NB4 (cell line): ENCODE data around the gene L3MBTL3.
A peak's percentile ranks its signal among the peaks of the same experiment; 100 is the strongest.

Experiments used
- DNase-seq: peaks from one replicate; pipeline ENCODE4 v3.0.0; 2010; ENCODE audit warnings: low read depth
- H3K4me3 ChIP-seq: one replicate; pipeline ENCODE4 v1.5.1; 2011; ENCODE audit warnings: mild to moderate bottlenecking, low read depth, low read length, moderate library complexity
- CTCF ChIP-seq: IDR thresholded peaks from one replicate; pipeline ENCODE4 v1.5.1; 2012; ENCODE audit warnings: low read depth, low read length
- MAX ChIP-seq: IDR thresholded peaks from 2 replicates; pipeline ENCODE4 v1.6.1; 2011; ENCODE audit warnings: low read depth, low read length
- MYC ChIP-seq: IDR thresholded peaks from 2 replicates; pipeline ENCODE4 v1.6.1; 2011; ENCODE audit warnings: low read depth, low read length
- POLR2A ChIP-seq: IDR thresholded peaks from 2 replicates; pipeline ENCODE4 v1.6.1; 2011; ENCODE audit warnings: mild to moderate bottlenecking; ENCODE audit not compliant: insufficient read length; ENCODE audit errors: extremely low read depth

Gene L3MBTL3

GRCh38 chr6:130093546-130093945 is 75.2 kb downstream of the L3MBTL3 start:
- TF ChIP-seq MAX (no peak), CTCF (no peak), MYC (no peak), POLR2A (no peak)
- no peak for DNase-seq
- no peak overlapping the region for H3K4me3 ChIP-seq

GRCh38 chr6:130098317-130098716 is 79.9 kb downstream of the L3MBTL3 start:
- TF ChIP-seq MAX (no peak), POLR2A (no peak), CTCF (no peak), MYC (no peak)
- no peak overlapping the region for H3K4me3 ChIP-seq
- DNase-seq = no peak

GRCh38 chr6:130099119-130099518 is 80.7 kb downstream of the L3MBTL3 start:
- no peak overlapping the region for H3K4me3 ChIP-seq
- DNase-seq = no peak
- TF ChIP-seq POLR2A (no peak), CTCF (no peak), MAX (no peak), MYC (no peak)

- DNase-seq = peak; percentile 80
Observed at GRCh38 chr6:130105996-130106704, 87.8 kb downstream of the L3MBTL3 start.

GRCh38 chr6:130107710-130108109 is 89.3 kb downstream of the L3MBTL3 start:
- TF ChIP-seq POLR2A (no peak), MYC (no peak), CTCF (no peak), MAX (no peak)
- no peak for DNase-seq
- no peak overlapping the region for H3K4me3 ChIP-seq

More at GRCh38 chr6:130105996-130106704, 87.8 kb downstream of the L3MBTL3 start:
- no peak overlapping the region for H3K4me3 ChIP-seq
- TF ChIP-seq MYC = no peak
- no peak for TF ChIP-seq CTCF
- no peak for TF ChIP-seq MAX
- no peak for TF ChIP-seq POLR2A
